ENCODE results near the gene GPR4. TPM values are rescaled to one million over a fixed set of nuclear protein-coding genes. Genes with fewer than 3 reads are reported as not detected.

GPR4 gene
- total RNA-seq, 4 donors from 2014 or later: 0.27 to 1.4 (median 0.43) TPM

DNA sequence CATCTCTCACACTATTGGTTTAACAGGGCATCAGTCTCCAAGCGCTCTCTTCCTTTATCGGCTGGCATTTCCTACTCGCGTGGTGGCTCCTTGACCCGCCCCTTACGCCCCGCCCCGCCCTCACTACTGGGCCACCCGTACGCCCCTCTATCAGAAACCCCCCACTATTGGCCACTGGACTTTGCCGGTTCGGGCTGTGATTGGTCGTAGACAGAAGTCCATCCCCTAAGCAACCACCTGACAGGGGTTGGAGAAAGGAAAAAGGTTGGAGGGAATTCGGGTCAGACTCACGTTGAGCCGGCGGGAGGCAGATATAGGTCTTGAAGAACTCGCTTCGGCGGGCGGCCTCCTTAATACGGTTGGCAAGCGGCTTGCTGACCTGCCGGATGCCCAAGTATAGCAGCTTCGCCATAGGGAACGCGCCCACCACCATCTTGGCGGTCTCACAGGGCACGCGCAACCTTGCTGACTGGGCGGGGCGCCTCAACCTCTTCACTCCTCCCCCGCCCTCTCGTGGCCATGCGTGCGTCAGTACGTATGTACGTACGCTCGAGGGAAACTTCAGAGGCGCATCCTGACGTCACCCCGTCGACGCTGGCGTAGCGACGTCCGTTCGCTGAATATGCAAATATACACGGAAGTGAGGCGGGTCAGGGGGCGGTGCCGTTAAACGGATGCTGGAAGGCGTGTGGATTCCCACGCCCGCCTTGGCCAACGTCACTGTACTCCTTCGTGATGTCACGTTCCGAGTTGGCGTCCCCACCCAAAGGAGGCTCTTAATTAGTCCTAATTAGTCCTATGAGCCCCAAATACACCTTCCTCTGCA lies 17.5 kb downstream of the GPR4 start, which contains the start of gene OPA3:
TSS of gene OPA3 (minus strand) at position 471 of the 826 bp plus-strand sequence. CDS start at position 433, 38 bp downstream.
- in situ Hi-C loops (cut with MboI; ENCODE audit: low pct_ligation_motif_present in 1 of 4, low pct_unique_long_range_greater_than_20kb in 1 of 4, low sequenced_read_pairs in 3 of 4) (no loop called here), intact Hi-C loops (cut with DNase I; ENCODE audit: low total_unique reads) (no loop called here)
- no peaks in the 10 kb centered on the region for H3K36me3 ChIP-seq
- DNase-seq: peak; percentile 100
- H3K9me3 ChIP-seq: no peaks in the 10 kb centered on the region
- WGBS, 2 donors (ENCODE audit: low coverage in 1 of 2): 0% methylated on average over 3 to 47 of the region's 63 CpGs
- TF ChIP-seq POLR2AphosphoS5 (IDR thresholded peaks at IDR 0.05) (peak; percentile 67 to 83 (median 76)), EP300 (IDR thresholded peaks at IDR 0.05; ENCODE audit: low read depth) (peak; percentile 94), POLR2A (IDR thresholded peaks at IDR 0.05) (peak; percentile 67)
- TF ChIP-seq, protein P1, sequence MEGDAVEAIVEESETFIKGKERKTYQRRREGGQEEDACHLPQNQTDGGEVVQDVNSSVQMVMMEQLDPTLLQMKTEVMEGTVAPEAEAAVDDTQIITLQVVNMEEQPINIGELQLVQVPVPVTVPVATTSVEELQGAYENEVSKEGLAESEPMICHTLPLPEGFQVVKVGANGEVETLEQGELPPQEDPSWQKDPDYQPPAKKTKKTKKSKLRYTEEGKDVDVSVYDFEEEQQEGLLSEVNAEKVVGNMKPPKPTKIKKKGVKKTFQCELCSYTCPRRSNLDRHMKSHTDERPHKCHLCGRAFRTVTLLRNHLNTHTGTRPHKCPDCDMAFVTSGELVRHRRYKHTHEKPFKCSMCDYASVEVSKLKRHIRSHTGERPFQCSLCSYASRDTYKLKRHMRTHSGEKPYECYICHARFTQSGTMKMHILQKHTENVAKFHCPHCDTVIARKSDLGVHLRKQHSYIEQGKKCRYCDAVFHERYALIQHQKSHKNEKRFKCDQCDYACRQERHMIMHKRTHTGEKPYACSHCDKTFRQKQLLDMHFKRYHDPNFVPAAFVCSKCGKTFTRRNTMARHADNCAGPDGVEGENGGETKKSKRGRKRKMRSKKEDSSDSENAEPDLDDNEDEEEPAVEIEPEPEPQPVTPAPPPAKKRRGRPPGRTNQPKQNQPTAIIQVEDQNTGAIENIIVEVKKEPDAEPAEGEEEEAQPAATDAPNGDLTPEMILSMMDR (IDR thresholded peaks at IDR 0.05): peak in 3 of 5 experiments; percentile 12 to 40 (median 37)
- peak within 1 kb of the TSS; percentile 63 to 75 (median 74) for H3K4me3 ChIP-seq
- no peaks in the 10 kb centered on the region for H3K27me3 ChIP-seq
- H3K27ac ChIP-seq: peak within 1 kb of the TSS; percentile 96 to 99 (median 97)
- peaks cover 5 to 15% (median 9%) of the 10 kb centered on the region in 4 donors for H3K4me1 ChIP-seq

DNA sequence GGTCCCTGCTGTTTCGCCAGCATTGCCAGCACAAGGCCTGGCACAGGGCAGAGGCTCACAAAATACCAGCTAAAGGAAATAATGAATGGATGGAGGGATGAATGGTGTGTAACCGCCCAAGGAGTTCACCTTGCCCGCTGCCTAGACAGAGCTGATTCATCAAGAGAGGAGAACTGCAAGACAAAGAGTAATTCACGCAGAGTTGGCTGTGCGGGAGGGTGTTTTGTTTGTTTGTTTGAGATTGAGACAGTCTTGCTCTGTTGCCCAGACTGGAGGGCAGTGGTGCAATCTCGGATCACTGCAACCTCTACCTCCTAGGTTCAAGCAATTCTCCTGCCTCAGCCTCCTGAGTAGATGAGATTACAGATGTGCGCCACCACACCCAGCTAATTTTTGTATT lies 20.4 kb downstream of the GPR4 start:
- TF ChIP-seq POLR2A (IDR thresholded peaks at IDR 0.05) (no peak), EP300 (IDR thresholded peaks at IDR 0.05; ENCODE audit: low read depth) (no peak), POLR2AphosphoS5 (IDR thresholded peaks at IDR 0.05) (no peak)
- TF ChIP-seq, protein P1 (IDR thresholded peaks at IDR 0.05): no peak
- Histone ChIP-seq H3K4me3 (no peak overlapping the region), H3K9me3 (no peaks in the 10 kb centered on the region), H3K36me3 (no peaks in the 10 kb centered on the region), H3K27me3 (no peaks in the 10 kb centered on the region), H3K27ac (no peak overlapping the region), H3K4me1 (peaks cover 13 to 39% (median 31%) of the 10 kb centered on the region in 4 donors)
- WGBS, 2 donors (ENCODE audit: low coverage in 1 of 2): 86 to 94% methylated on average over 3 to 7 of the region's 7 CpGs
- intact Hi-C loops (cut with DNase I; ENCODE audit: low total_unique reads) (no loop called here), in situ Hi-C loops (cut with MboI; ENCODE audit: low pct_ligation_motif_present in 1 of 4, low pct_unique_long_range_greater_than_20kb in 1 of 4, low sequenced_read_pairs in 3 of 4) (no loop called here)
- no peak for DNase-seq

DNA sequence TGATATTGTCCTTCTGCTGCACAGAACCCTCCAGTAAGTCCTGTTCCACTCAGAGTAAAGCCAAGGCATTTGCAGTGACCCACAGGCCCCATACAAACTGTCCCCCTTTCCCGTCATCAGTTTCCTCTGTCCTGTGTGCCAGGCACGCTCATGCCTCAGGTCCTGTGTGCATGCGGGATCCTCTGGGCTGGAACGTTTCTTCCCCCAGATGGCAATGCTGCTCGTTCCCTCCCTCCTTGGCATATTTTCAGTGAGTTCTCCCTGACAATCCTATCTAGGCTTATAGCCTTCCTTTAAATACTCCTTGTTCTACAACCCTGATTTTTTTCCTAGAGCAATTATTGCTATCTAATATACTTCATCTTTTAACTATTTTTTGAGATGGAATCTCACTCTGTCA lies 23.2 kb downstream of the GPR4 start:
- Histone ChIP-seq H3K9me3 (no peaks in the 10 kb centered on the region), H3K4me1 (peaks cover 9 to 47% (median 38%) of the 10 kb centered on the region in 4 donors), H3K27ac (peak overlapping the region; percentile 78 to 87 (median 84)), H3K27me3 (no peaks in the 10 kb centered on the region), H3K4me3 (no peak overlapping the region), H3K36me3 (no peaks in the 10 kb centered on the region)
- 73 to 76% methylated on average over 5 of the region's 5 CpGs for WGBS, 2 donors (ENCODE audit: low coverage in 1 of 2)
- intact Hi-C loops (cut with DNase I; ENCODE audit: low total_unique reads) (no loop called here), in situ Hi-C loops (cut with MboI; ENCODE audit: low pct_ligation_motif_present in 1 of 4, low pct_unique_long_range_greater_than_20kb in 1 of 4, low sequenced_read_pairs in 3 of 4) (no loop called here)
- DNase-seq: no peak
- no peak for TF ChIP-seq POLR2A (IDR thresholded peaks at IDR 0.05)
- no peak for TF ChIP-seq POLR2AphosphoS5 (IDR thresholded peaks at IDR 0.05)
- TF ChIP-seq, protein P1 (IDR thresholded peaks at IDR 0.05): no peak
- no peak for TF ChIP-seq EP300 (IDR thresholded peaks at IDR 0.05; ENCODE audit: low read depth)

DNA sequence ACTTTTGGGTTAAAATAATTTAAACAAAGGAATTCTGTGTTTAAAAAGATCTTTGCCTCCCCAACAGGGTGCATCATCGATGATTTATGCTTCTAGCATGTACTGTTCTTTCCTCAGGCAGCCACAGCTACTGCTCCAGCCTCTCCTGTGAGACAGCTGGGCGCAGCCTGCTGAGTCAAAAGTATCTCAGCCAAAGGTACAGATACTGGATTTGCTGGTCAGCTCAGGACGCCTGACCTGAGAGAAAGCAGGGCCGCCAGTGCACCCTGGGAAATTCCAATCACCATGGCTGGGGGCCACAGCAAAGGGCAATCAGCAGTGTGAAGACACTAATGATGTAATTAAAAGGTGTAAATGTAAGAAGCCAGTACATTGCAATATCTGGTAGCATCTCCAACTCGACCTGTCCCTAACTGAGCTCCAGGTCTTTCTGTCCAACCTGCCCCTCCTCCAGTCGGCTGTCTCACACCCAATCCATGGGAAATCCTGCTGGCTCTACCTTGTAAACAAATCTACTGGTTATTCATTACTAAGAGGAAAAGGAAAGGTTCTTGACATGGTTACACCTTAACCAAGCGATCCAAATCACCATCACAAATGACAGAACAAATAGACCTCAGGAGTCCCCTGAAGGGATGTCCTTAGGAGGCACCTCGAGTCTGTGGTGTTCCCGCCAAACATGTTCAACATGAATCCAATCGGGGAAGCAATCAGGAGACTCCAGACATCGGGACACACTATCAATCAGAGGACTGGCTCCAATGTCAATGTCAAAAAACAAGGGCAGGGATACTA lies 24.7 kb downstream of the GPR4 start:
- TF ChIP-seq, protein P1 (IDR thresholded peaks at IDR 0.05): no peak
- TF ChIP-seq POLR2A (IDR thresholded peaks at IDR 0.05) (no peak), POLR2AphosphoS5 (IDR thresholded peaks at IDR 0.05) (peak in 2 of 3 donors; percentile 22 to 40)
- Histone ChIP-seq H3K27ac (peak overlapping the region; percentile 78 to 87 (median 84)), H3K9me3 (no peaks in the 10 kb centered on the region), H3K4me3 (no peak overlapping the region), H3K4me1 (peaks cover 9 to 40% (median 31%) of the 10 kb centered on the region in 4 donors), H3K36me3 (no peaks in the 10 kb centered on the region), H3K27me3 (no peaks in the 10 kb centered on the region)
- in situ Hi-C loops (cut with MboI; ENCODE audit: low pct_ligation_motif_present in 1 of 4, low pct_unique_long_range_greater_than_20kb in 1 of 4, low sequenced_read_pairs in 3 of 4): no loop called here
- WGBS, 2 donors (ENCODE audit: low coverage in 1 of 2): 23 to 28% methylated on average over 4 to 11 of the region's 11 CpGs
- intact Hi-C loops (cut with DNase I; ENCODE audit: low total_unique reads): no loop called here
- peak; percentile 60 for DNase-seq
